C4-2B (cell line): Measurements from ENCODE around the gene TTC34.

Experiments used
- H3K27ac ChIP-seq: fragments of 450-650 bp; 2 replicates; pipeline ENCODE4 v1.5.1; 2017
- ZFX ChIP-seq: fragments of 450-650 bp; IDR thresholded peaks from 2 replicates; pipeline ENCODE4 v1.6.1; 2017
- TF ChIP-seq, protein P1 (sequence below): fragments of 450-650 bp; conservative IDR thresholded peaks from 2 replicates; pipeline ENCODE4 v1.5.1; 2017; ENCODE audit warnings: mild to moderate bottlenecking

TTC34 gene

GRCh38 chr1:2588661-2589430 is 212.6 kb downstream of the TTC34 start:
- TF ChIP-seq ZFX: no peak
- TF ChIP-seq, protein P1, sequence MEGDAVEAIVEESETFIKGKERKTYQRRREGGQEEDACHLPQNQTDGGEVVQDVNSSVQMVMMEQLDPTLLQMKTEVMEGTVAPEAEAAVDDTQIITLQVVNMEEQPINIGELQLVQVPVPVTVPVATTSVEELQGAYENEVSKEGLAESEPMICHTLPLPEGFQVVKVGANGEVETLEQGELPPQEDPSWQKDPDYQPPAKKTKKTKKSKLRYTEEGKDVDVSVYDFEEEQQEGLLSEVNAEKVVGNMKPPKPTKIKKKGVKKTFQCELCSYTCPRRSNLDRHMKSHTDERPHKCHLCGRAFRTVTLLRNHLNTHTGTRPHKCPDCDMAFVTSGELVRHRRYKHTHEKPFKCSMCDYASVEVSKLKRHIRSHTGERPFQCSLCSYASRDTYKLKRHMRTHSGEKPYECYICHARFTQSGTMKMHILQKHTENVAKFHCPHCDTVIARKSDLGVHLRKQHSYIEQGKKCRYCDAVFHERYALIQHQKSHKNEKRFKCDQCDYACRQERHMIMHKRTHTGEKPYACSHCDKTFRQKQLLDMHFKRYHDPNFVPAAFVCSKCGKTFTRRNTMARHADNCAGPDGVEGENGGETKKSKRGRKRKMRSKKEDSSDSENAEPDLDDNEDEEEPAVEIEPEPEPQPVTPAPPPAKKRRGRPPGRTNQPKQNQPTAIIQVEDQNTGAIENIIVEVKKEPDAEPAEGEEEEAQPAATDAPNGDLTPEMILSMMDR: no peak
- H3K27ac ChIP-seq: no peak overlapping the region

DNA sequence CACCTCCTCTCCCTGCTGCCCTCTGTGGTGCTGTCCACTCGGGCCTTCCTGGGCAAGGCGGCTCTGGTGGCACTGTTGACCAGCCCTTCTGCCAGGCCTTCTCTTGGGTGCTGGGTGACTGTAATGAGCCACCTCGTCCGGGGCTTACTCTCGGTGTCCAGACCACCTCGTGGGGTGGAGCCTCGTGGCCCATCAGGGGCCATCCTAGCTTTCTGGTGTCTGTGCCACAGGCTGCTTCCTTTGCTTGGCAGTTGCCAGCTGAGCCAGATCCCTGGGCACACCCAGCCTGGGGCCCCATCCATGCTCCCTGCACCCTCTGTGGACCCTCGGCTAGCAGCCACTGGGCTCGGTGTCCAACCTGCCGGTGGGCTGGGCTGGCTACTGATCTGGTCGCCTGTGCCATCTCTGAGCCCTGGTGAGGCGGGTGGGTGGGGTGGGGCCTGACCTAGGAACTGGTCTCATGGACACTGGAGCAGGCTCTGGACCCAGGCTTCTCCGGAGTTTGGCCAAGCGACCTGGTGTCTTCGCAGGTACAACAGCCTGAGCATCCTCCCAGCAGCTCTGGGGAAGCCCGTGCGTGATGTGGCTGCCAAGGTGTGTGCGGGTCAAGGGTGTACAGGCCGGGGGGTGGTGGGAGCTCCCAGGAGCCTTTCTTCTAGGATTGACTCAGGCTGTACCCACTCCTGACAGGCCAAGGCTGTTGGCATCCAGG is 213.5 kb downstream of the TTC34 start:
- TF ChIP-seq, protein P1: no peak
- TF ChIP-seq ZFX: no peak
- peak overlapping the region; percentile 83; the same call in 1 of the 2 replicates for H3K27ac ChIP-seq

DNA sequence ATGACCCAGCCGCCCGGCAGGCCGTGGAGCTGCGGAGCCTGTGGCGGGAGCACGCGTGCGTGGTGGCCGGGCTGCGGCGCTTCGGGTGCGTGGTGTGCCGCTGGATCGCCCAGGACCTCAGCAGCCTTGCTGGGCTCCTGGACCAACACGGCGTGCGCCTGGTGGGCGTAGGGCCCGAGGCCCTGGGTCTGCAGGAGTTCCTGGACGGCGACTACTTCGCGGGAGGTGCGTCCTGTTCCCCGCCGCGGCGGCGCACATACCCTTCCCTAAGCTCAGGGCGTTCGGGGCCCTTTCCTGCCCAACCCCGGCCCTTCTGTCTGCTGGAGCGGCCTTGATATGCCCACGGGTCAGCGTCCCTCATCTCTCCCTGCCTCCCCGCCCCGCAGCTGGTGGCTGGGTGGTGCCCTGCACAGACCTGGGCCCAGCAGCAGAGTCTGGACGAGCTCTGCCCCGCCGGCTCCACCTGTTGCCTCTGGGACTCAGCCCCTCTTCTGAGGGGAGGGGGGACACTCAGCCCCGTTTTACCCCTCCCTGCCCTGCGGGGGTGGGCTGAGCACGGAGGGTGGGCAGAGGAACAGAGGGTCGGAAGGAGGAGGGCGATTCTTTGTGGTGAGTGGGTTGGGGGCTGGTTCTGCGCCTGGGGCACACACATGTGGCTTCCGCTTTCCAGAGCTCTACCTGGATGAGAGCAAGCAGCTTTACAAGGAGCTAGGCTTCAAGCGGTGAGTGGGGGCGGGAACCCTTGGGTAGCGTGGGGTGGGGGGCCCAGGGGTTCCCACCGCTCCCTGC is 214.2 kb downstream of the TTC34 start:
- TF ChIP-seq ZFX: peak; percentile 61; the same call in 1 of the 2 replicates
- TF ChIP-seq, protein P1: no peak
- peak overlapping the region; percentile 83 for H3K27ac ChIP-seq

- TF ChIP-seq, protein P1: no peak
- TF ChIP-seq ZFX: no peak
Measured at GRCh38 chr1:2586154-2587070, 215.1 kb downstream of the TTC34 start, which contains the start of gene PRXL2B. Gene PRXL2B, plus strand, starts transcription at chr1:2586777. Its CDS starts 109 bp downstream, at chr1:2586886.

More at GRCh38 chr1:2586154-2587070, 215.1 kb downstream of the TTC34 start, which contains the start of gene PRXL2B:
- peak within 1 kb of the TSS; percentile 83 for H3K27ac ChIP-seq
